T-helper 2 cell treated with Interferon-gamma antibody and Interleukin-4, amounts not matched to agents 5 μg/mL and 100 μg/mL, for 36 hours (primary cell): ENCODE measurements around the gene ITGAX.
A peak's percentile ranks its signal among the peaks of the same experiment; 100 is the strongest.

Experiments
- DNase-seq: peaks from one replicate; pipeline ENCODE4 v3.0.0; 2021; ENCODE audit warnings: low spot score
- H3K27ac Mint-ChIP-seq: one replicate; pipeline ENCODE4 v1.8.0; 2021; ENCODE audit warnings: mild to moderate bottlenecking, mixed read lengths
- H3K27me3 Mint-ChIP-seq: one replicate; pipeline ENCODE4 v1.8.0; 2021; ENCODE audit warnings: low read depth, mixed read lengths
- H3K36me3 Mint-ChIP-seq: one replicate; pipeline ENCODE4 v1.8.0; 2021; ENCODE audit warnings: low read depth, mixed read lengths
- H3K4me1 Mint-ChIP-seq: one replicate; pipeline ENCODE4 v1.8.0; 2021; ENCODE audit warnings: low read depth, mixed read lengths
- H3K4me3 Mint-ChIP-seq: one replicate; pipeline ENCODE4 v1.8.0; 2022; ENCODE audit warnings: mild to moderate bottlenecking, moderate library complexity, mixed read lengths
- H3K9me3 Mint-ChIP-seq: one replicate; pipeline ENCODE4 v1.8.0; 2021; ENCODE audit warnings: mixed read lengths

ITGAX gene

GRCh38 chr16:31355431-31356100 is 590 bp downstream of the ITGAX start:
- Mint-ChIP-seq H3K27ac (peak overlapping the region; percentile 98), H3K36me3 (peaks cover 1% of the 10 kb centered on the region), H3K9me3 (no peaks in the 10 kb centered on the region), H3K4me1 (peaks cover 51% of the 10 kb centered on the region), H3K27me3 (no peaks in the 10 kb centered on the region), H3K4me3 (peak overlapping the region; percentile 81)
- DNase-seq, result no peak

- no peak for DNase-seq
- Mint-ChIP-seq H3K27ac (peak overlapping the region; percentile 98), H3K36me3 (peaks cover 1% of the 10 kb centered on the region), H3K4me1 (peaks cover 50% of the 10 kb centered on the region), H3K9me3 (no peaks in the 10 kb centered on the region), H3K4me3 (peak overlapping the region; percentile 53), H3K27me3 (no peaks in the 10 kb centered on the region)
Measured at GRCh38 chr16:31356566-31357323, 1.8 kb downstream of the ITGAX start.

GRCh38 chr16:31357324-31358109 is 2.5 kb downstream of the ITGAX start:
- H3K4me3 Mint-ChIP-seq, result peak overlapping the region; percentile 37
- DNase-seq, result no peak
- H3K4me1 Mint-ChIP-seq, result peaks cover 42% of the 10 kb centered on the region
- H3K27me3 Mint-ChIP-seq, result no peaks in the 10 kb centered on the region
- H3K27ac Mint-ChIP-seq, result peak overlapping the region; percentile 80
- H3K36me3 Mint-ChIP-seq, result peaks cover 1% of the 10 kb centered on the region
- H3K9me3 Mint-ChIP-seq, result no peaks in the 10 kb centered on the region

GRCh38 chr16:31360251-31360650 is 5.3 kb downstream of the ITGAX start:
- no peaks in the 10 kb centered on the region for H3K36me3 Mint-ChIP-seq

GRCh38 chr16:31361201-31362110 is 6.5 kb downstream of the ITGAX start:
- Mint-ChIP-seq H3K27me3 (no peaks in the 10 kb centered on the region), H3K36me3 (peaks cover 2% of the 10 kb centered on the region), H3K4me1 (peaks cover 21% of the 10 kb centered on the region), H3K27ac (no peak overlapping the region), H3K9me3 (no peaks in the 10 kb centered on the region), H3K4me3 (no peak overlapping the region)
- DNase-seq, result no peak

More at GRCh38 chr16:31360251-31360650, 5.3 kb downstream of the ITGAX start:
- peaks cover 28% of the 10 kb centered on the region for H3K4me1 Mint-ChIP-seq
- H3K4me3 Mint-ChIP-seq, result no peak overlapping the region
- no peak overlapping the region for H3K27ac Mint-ChIP-seq
- no peak for DNase-seq
- no peaks in the 10 kb centered on the region for H3K27me3 Mint-ChIP-seq
- H3K9me3 Mint-ChIP-seq, result no peaks in the 10 kb centered on the region

- H3K9me3 Mint-ChIP-seq, result no peaks in the 10 kb centered on the region
- no peak overlapping the region for H3K27ac Mint-ChIP-seq
- H3K36me3 Mint-ChIP-seq, result peaks cover 5% of the 10 kb centered on the region
- H3K27me3 Mint-ChIP-seq, result no peaks in the 10 kb centered on the region
- H3K4me1 Mint-ChIP-seq, result peaks cover 23% of the 10 kb centered on the region
- no peak overlapping the region for H3K4me3 Mint-ChIP-seq
- DNase-seq, result no peak
Measured at GRCh38 chr16:31362476-31363405, 7.8 kb downstream of the ITGAX start.

GRCh38 chr16:31363721-31364120 is 8.7 kb downstream of the ITGAX start:
- Mint-ChIP-seq H3K4me1 (peaks cover 23% of the 10 kb centered on the region), H3K27ac (no peak overlapping the region), H3K9me3 (no peaks in the 10 kb centered on the region), H3K4me3 (no peak overlapping the region), H3K36me3 (peaks cover 8% of the 10 kb centered on the region), H3K27me3 (no peaks in the 10 kb centered on the region)
- no peak for DNase-seq

GRCh38 chr16:31364421-31364820 is 9.4 kb downstream of the ITGAX start:
- DNase-seq, result no peak
- no peaks in the 10 kb centered on the region for H3K27me3 Mint-ChIP-seq
- no peaks in the 10 kb centered on the region for H3K9me3 Mint-ChIP-seq
- peaks cover 23% of the 10 kb centered on the region for H3K4me1 Mint-ChIP-seq
- H3K36me3 Mint-ChIP-seq, result peaks cover 8% of the 10 kb centered on the region
- H3K27ac Mint-ChIP-seq, result no peak overlapping the region
- H3K4me3 Mint-ChIP-seq, result no peak overlapping the region

- Mint-ChIP-seq H3K36me3 (peaks cover 8% of the 10 kb centered on the region), H3K27me3 (no peaks in the 10 kb centered on the region), H3K4me1 (peaks cover 23% of the 10 kb centered on the region), H3K4me3 (no peak overlapping the region), H3K9me3 (no peaks in the 10 kb centered on the region), H3K27ac (peak overlapping the region; percentile 23)
- no peak for DNase-seq
Measured at GRCh38 chr16:31365131-31365865, 10.3 kb downstream of the ITGAX start.

GRCh38 chr16:31367853-31368252 is 12.9 kb downstream of the ITGAX start:
- Mint-ChIP-seq H3K4me3 (no peak overlapping the region), H3K36me3 (peaks cover 11% of the 10 kb centered on the region), H3K4me1 (peaks cover 23% of the 10 kb centered on the region), H3K27me3 (no peaks in the 10 kb centered on the region), H3K27ac (no peak overlapping the region), H3K9me3 (no peaks in the 10 kb centered on the region)
- DNase-seq, result no peak

GRCh38 chr16:31371008-31371407 is 16.0 kb downstream of the ITGAX start:
- Mint-ChIP-seq H3K27me3 (no peaks in the 10 kb centered on the region), H3K9me3 (peaks cover 3% of the 10 kb centered on the region), H3K4me3 (no peak overlapping the region), H3K4me1 (peaks cover 17% of the 10 kb centered on the region), H3K36me3 (peaks cover 22% of the 10 kb centered on the region), H3K27ac (no peak overlapping the region)
- DNase-seq, result no peak
